SK-N-SH treated with all-trans-retinoic acid at 6 μM for 48 hours (cell line): ENCODE results near the gene ZFP90.

Experiments
- ATAC-seq: fragments of 200-7000 bp; cut with Tn5 transposase; 3 replicates; pipeline ENCODE4 v1.9.1; 2020; ENCODE audit warnings: mild to moderate bottlenecking, moderate library complexity
- BACH2 ChIP-seq: fragments of 250-450 bp; sonication (Bioruptor Pico); IDR thresholded peaks from 2 replicates; pipeline ENCODE4 v1.9.0; 2021; ENCODE audit warnings: mild to moderate bottlenecking, borderline replicate concordance
- CREB5 ChIP-seq: fragments of 250-450 bp; sonication (Bioruptor Pico); IDR thresholded peaks from 2 replicates; pipeline ENCODE4 v1.5.1; 2020; ENCODE audit warnings: low read depth, mild to moderate bottlenecking, moderate library complexity
- CSDC2 ChIP-seq: fragments of 250-450 bp; sonication (Bioruptor Pico); IDR thresholded peaks from 2 replicates; pipeline ENCODE4 v1.5.0; 2020; ENCODE audit warnings: mild to moderate bottlenecking, moderate library complexity
- ESRRG ChIP-seq: fragments of 250-450 bp; sonication (Bioruptor Pico); IDR thresholded peaks from 2 replicates; pipeline ENCODE4 v1.6.1; 2021; ENCODE audit warnings: mild to moderate bottlenecking
- GLIS3 ChIP-seq: fragments of 250-450 bp; sonication (Bioruptor Pico); IDR thresholded peaks from 2 replicates; pipeline ENCODE4 v1.5.0; 2020; ENCODE audit warnings: mild to moderate bottlenecking, moderate library complexity
- ISL1 ChIP-seq: fragments of 250-450 bp; sonication (Bioruptor Pico); IDR thresholded peaks from 2 replicates; pipeline ENCODE4 v2.1.2; 2022; ENCODE audit warnings: mild to moderate bottlenecking, moderate library complexity
- OSR1 ChIP-seq: fragments of 250-450 bp; sonication (Bioruptor Pico); IDR thresholded peaks from 2 replicates; pipeline ENCODE4 v1.8.0; 2022; ENCODE audit warnings: moderate library complexity, mild to moderate bottlenecking, inconsistent platforms
- PPARA ChIP-seq: fragments of 250-450 bp; sonication (Bioruptor Pico); IDR thresholded peaks from 2 replicates; pipeline ENCODE4 v1.5.0; 2020; ENCODE audit warnings: mild to moderate bottlenecking, borderline replicate concordance
- RARB ChIP-seq: fragments of 250-450 bp; sonication (Bioruptor Pico); IDR thresholded peaks from 2 replicates; pipeline ENCODE4 v1.8.0; 2021; ENCODE audit warnings: mild to moderate bottlenecking, moderate library complexity
- SNAI2 ChIP-seq: fragments of 250-450 bp; sonication (Bioruptor Pico); IDR thresholded peaks from 2 replicates; pipeline ENCODE4 v1.5.0; 2020; ENCODE audit warnings: mild to moderate bottlenecking, moderate library complexity
- TCF4 ChIP-seq: fragments of 250-450 bp; sonication (Bioruptor Pico); IDR thresholded peaks from 2 replicates; pipeline ENCODE4 v1.8.0; 2021; ENCODE audit warnings: mild to moderate bottlenecking, moderate library complexity, borderline replicate concordance
- ZC3H10 ChIP-seq: fragments of 250-450 bp; sonication (Bioruptor Pico); IDR thresholded peaks from 2 replicates; pipeline ENCODE4 v1.5.1; 2021; ENCODE audit warnings: mild to moderate bottlenecking, moderate library complexity
- ZFP3 ChIP-seq: fragments of 250-450 bp; sonication (Bioruptor Pico); IDR thresholded peaks from 2 replicates; pipeline ENCODE4 v1.5.0; 2020; ENCODE audit warnings: mild to moderate bottlenecking, moderate library complexity
- ZFP30 ChIP-seq: fragments of 450-650 bp; formaldehyde crosslinking; IDR thresholded peaks from 2 replicates; pipeline ENCODE4 v1.5.0; 2022; ENCODE audit warnings: mild to moderate bottlenecking, moderate library complexity
- ZNF565 ChIP-seq: fragments of 450-650 bp; formaldehyde crosslinking; conservative IDR thresholded peaks from 2 replicates; pipeline ENCODE4 v1.5.0; 2020; ENCODE audit warnings: low read depth, mild to moderate bottlenecking, moderate library complexity
- ZNF8 ChIP-seq: fragments of 450-650 bp; formaldehyde crosslinking; IDR thresholded peaks from 2 replicates; pipeline ENCODE4 v1.5.0; 2020; ENCODE audit warnings: mild to moderate bottlenecking, moderate library complexity
- TF ChIP-seq, protein P1 (sequence below): fragments of 250-450 bp; sonication (Bioruptor Pico); IDR thresholded peaks from 2 replicates; pipeline ENCODE4 v1.8.0; 2020; ENCODE audit warnings: mild to moderate bottlenecking, moderate library complexity, borderline replicate concordance
- TF ChIP-seq, protein P2 (sequence below): fragments of 250-450 bp; sonication (Bioruptor Pico); IDR thresholded peaks from 2 replicates; pipeline ENCODE4 v1.5.1; 2021; ENCODE audit warnings: mild to moderate bottlenecking, moderate library complexity

The ZFP90 gene

DNA sequence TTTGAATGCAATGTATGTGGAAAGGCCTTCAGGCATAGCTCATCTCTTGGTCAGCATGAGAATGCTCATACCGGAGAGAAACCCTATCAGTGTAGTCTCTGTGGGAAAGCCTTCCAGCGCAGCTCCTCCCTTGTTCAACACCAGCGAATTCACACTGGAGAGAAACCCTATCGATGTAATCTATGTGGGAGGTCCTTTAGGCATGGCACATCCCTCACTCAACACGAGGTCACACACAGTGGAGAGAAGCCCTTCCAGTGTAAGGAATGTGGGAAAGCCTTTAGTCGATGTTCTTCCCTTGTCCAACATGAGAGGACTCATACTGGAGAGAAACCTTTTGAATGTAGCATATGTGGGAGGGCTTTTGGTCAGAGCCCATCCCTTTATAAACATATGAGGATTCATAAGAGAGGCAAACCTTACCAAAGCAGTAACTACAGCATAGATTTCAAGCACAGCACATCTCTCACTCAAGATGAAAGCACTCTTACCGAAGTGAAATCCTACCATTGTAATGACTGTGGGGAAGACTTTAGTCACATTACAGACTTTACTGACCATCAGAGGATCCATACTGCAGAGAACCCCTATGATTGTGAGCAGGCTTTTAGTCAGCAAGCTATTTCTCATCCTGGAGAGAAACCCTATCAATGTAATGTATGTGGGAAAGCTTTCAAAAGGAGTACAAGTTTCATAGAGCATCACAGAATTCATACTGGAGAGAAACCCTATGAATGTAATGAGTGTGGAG is 24.7 kb downstream of the ZFP90 start:
- ATAC-seq: no peak
- no peak for TF ChIP-seq ESRRG
- TF ChIP-seq GLIS3 (CRISPR knock-in tag): no peak
- TF ChIP-seq CSDC2 (CRISPR knock-in tag): no peak
- no peak for TF ChIP-seq RARB
- TF ChIP-seq ZFP3 (CRISPR knock-in tag): no peak
- no peak for TF ChIP-seq ZFP30 (CRISPR knock-in tag)
- TF ChIP-seq, protein P1, sequence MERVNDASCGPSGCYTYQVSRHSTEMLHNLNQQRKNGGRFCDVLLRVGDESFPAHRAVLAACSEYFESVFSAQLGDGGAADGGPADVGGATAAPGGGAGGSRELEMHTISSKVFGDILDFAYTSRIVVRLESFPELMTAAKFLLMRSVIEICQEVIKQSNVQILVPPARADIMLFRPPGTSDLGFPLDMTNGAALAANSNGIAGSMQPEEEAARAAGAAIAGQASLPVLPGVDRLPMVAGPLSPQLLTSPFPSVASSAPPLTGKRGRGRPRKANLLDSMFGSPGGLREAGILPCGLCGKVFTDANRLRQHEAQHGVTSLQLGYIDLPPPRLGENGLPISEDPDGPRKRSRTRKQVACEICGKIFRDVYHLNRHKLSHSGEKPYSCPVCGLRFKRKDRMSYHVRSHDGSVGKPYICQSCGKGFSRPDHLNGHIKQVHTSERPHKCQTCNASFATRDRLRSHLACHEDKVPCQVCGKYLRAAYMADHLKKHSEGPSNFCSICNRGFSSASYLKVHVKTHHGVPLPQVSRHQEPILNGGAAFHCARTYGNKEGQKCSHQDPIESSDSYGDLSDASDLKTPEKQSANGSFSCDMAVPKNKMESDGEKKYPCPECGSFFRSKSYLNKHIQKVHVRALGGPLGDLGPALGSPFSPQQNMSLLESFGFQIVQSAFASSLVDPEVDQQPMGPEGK (CRISPR knock-in tag): no peak
- TF ChIP-seq BACH2 (CRISPR knock-in tag): no peak
- TF ChIP-seq, protein P2, sequence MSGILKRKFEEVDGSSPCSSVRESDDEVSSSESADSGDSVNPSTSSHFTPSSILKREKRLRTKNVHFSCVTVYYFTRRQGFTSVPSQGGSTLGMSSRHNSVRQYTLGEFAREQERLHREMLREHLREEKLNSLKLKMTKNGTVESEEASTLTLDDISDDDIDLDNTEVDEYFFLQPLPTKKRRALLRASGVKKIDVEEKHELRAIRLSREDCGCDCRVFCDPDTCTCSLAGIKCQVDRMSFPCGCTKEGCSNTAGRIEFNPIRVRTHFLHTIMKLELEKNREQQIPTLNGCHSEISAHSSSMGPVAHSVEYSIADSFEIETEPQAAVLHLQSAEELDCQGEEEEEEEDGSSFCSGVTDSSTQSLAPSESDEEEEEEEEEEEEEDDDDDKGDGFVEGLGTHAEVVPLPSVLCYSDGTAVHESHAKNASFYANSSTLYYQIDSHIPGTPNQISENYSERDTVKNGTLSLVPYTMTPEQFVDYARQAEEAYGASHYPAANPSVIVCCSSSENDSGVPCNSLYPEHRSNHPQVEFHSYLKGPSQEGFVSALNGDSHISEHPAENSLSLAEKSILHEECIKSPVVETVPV (CRISPR knock-in tag): no peak
- TF ChIP-seq ISL1 (CRISPR knock-in tag): no peak
- TF ChIP-seq SNAI2 (CRISPR knock-in tag): no peak
- TF ChIP-seq ZC3H10 (CRISPR knock-in tag): no peak
- TF ChIP-seq CREB5 (CRISPR knock-in tag): no peak

GRCh38 chr16:68564382-68564985 is 25.4 kb downstream of the ZFP90 start:
- no peak for ATAC-seq
- TF ChIP-seq ZNF8 (no peak), ZC3H10 (CRISPR knock-in tag) (no peak), ZFP3 (CRISPR knock-in tag) (no peak), ISL1 (CRISPR knock-in tag) (no peak), OSR1 (CRISPR knock-in tag) (no peak), ZNF565 (CRISPR knock-in tag) (no peak), TCF4 (no peak), ZFP30 (CRISPR knock-in tag) (no peak), GLIS3 (CRISPR knock-in tag) (no peak), PPARA (no peak), CREB5 (CRISPR knock-in tag) (no peak)
- TF ChIP-seq, protein P2 (CRISPR knock-in tag): no peak
- TF ChIP-seq, protein P1 (CRISPR knock-in tag): no peak
- TF ChIP-seq, all 23 proteins: peak for 0

DNA sequence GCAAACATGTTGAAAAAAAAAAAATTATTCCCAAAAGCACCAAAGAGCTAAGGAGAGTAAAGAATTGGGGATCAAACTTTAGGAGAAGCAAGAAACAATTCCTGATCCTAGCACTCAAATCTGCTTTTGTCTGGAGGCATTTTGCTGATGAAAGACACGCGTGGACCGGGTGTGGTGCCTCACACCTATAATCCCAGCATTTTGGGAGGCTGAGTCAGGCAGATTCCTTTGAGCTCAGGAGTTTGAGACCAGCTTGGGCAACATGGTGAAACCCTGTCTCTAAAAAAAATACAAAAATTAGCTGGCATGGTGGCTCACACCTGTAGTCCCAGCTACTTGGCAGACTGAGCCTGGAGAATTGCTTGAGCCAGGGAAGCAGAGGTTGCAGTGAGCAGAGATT is 35.4 kb downstream of the ZFP90 start:
- TF ChIP-seq, protein P2 (CRISPR knock-in tag): no peak
- ATAC-seq: no peak
